Measurements from ENCODE around the gene KRT6B.

The KRT6B gene

DNA sequence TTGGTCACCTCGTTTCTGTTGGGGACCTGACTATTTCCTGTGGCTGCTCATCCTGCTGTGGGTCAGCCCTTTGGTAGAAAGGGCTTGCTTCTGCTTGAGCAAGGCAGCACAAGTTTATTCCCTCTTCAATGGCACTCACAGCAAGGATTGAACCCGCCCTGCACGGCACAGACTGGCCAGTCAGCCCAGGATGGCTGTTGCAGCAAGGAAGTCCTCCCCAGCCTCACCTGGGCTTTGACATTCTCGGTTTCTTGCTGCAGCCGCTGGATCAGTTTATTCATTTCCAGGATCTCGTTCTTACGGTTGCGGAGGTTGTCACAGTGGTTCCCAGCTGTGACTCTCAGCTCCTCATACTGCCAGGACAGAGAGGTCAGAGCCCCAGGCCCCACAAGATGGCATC lies 55.3 kb downstream of the KRT6B start:
- TF ChIP-seq CEBPB (IDR thresholded peaks at IDR 0.05) (no peak), TEAD4 (IDR thresholded peaks at IDR 0.05) (no peak)
- TF ChIP-seq, protein P1, sequence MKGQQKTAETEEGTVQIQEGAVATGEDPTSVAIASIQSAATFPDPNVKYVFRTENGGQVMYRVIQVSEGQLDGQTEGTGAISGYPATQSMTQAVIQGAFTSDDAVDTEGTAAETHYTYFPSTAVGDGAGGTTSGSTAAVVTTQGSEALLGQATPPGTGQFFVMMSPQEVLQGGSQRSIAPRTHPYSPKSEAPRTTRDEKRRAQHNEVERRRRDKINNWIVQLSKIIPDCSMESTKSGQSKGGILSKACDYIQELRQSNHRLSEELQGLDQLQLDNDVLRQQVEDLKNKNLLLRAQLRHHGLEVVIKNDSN (IDR thresholded peaks at IDR 0.05): no peak
